HG02642 (cell line): Measurements from ENCODE around the gene CLDN34.

Source experiments
- ATAC-seq: cut with Tn5 transposase; IDR thresholded peaks from one replicate; pipeline ENCODE4 v1.9.1; 2021; ENCODE audit warnings: mild to moderate bottlenecking; ENCODE audit not compliant: unreplicated experiment, poor library complexity

Gene CLDN34, protein sequence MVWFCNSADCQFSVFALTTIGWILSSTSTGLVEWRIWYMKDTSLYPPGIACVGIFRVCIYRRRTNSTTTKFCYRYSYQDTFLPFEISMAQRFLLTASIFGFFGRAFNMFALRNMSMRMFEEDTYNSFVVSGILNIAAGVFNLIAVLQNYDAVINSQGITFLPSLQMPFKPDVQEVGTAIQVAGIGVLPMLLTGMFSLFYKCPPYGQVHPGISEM

DNA sequence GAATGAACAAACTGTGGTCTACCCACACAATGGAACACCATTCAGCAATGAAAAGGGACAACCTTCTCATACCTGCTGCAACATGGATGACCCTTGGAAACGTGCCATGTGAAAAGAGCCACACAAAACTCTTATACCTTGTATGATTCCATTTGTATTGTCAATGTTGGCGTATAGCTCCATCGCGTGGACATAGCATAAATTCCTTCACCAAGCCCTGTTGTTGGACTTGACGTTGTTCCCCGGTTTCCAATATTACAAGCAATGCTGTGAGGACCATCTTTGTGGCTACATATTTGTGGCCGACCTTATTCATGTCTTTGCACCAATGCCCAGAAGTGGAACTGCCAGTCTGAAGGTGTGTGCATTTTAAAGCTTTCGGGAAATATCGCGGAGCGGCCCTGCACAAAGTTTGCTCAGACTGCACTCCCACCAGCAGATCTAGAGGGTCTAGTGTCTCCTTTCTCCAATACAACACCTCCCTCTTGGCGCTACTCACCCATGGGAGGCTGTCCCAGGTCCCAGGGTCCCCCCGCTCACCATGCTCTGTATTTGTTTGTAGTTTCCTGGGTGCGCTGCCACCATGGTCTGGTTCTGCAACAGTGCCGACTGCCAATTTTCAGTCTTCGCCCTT, at the start of gene CLDN34:
Gene CLDN34, plus strand, starts transcription at position 584 of the 634 bp plus-strand sequence. Its CDS starts 0 bp downstream, at position 584.
- ATAC-seq: no peak

DNA sequence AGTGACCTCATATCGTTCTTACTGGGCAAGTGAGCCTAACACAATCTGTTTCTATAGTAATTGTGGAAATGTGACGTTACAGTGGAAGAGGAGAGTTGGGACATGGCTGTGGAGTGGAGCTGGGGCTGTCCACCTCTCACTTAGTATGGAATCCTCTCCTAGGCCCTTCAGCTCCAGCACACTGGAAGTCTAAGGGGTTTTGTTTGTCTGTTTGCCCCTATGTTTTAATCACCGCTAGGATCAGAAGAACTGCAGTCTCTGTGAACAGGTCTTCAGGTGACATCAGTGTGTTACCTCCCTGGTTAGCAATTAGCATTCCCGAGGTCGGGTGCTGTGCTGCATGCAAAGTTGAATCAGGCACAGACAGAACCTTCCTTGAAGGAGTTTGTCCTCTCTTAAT, 49.3 kb upstream of the CLDN34 start:
- ATAC-seq: no peak

DNA sequence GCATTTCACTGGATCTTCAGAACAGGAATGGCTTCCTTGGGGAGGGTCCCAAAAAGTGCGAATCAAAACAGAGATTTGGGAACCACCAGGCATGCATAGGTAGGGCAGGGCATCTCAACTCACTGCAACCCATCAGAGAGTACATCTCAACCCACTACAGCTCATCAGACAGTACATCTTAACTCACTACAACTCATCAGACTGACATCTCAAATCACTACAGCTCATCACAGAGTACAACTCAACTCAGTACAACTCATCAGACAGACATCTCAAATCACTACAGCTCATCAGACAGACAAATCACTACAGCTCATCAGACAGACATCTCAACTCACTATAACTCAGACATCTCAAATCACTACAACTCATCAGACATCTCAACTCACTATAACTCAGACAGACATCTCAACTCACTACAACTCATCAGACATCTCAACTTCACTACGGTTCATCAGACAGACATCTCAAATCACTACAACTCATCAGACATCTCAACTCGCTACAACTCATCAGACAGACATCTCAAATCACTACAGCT, 47.5 kb upstream of the CLDN34 start:
- no peak for ATAC-seq

DNA sequence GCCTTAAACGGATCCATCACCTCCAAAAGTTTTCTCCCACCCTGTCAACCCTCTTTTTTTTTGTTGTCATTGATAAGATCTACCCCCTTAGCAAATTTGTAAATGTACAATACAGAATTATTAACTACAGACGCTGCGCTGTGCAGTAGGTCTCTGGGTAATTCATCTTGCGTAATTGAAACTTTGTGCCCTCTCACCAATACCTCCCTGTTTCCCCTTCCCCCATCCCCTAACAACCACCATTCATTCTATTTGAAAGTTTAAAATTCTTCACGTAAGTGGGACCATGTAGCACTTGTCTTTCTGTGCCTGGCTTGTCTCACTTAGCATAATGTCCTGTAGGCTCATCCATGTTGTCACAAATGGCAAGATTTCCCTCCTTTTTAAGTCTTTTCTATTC, 45.8 kb upstream of the CLDN34 start:
- no peak for ATAC-seq

DNA sequence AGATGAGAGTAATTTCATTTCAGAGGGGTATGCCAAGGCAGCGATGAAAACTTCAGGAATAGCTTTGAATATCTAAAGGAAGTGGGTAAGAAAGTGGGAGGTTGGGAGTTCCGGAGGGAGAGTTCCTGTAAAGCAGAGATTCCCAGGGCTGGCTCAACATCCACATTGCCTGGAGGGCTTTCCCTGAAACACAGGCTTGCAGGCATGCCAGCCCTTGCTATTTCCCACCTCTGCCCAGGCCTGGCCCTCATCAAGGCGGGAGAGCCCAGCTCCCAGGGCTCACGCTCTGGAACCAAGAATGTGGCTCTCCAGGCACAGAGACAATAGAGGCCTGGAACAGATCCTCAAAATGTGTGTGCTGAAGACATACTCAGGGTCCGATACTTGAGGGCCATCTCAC, 43.8 kb upstream of the CLDN34 start:
- ATAC-seq: no peak

DNA sequence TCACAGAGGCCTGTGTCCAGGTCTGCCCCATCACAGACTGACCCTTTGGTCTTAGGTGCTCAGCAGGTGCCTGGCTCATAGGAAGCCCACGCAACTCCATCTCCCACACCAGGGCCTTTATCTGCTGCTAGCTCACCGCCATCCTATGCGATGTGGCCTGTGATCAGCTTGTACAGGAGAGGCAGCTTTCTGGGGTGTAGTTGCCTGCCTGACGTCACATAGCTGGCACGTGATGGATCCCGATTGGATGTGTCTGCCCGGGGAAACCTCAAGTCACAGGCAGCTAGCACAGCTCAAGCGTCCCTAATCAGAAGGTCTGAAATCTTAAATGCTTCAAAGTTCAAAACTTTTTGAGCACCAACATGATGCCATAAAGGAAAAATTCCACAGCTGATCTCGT, 41.2 kb upstream of the CLDN34 start:
- ATAC-seq: no peak

DNA sequence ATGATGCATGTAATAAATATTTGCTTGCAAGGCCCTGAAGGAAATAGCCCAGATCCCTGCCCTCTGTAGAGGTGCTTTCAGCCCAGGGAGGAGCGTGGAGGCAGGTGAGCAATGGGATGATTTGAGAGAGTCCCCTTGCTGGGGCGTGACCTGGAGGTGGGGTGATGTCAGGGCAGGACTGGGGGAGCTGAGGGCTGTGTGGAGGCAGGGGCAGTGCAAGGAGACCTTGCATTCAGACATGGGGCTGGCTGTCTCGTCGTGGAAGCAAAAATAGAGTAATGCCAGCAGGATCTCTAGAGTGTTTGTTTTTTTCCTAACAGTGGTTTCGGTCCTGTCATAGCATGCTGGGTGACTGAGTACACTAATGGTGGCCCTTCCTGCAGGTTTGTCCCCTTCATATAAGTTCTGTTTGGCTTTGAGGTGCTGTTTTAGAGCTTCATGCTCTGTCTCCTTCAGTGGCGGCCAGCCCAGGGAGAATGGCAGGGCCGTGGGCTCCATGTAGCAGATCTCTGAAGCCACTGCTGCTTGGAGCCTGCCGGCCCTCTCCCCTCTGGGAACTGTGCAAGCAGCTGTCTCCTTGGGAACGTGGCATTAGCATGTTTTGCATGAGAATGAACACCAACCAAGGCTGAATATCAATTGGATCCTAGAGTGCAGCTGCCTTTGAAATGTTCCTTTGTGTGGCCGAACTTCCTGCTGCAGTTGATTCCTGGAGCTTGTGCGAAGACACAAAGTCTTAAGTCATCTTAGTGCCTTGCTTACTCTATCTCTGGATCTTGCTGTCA, 39.3 kb upstream of the CLDN34 start:
- no peak for ATAC-seq

DNA sequence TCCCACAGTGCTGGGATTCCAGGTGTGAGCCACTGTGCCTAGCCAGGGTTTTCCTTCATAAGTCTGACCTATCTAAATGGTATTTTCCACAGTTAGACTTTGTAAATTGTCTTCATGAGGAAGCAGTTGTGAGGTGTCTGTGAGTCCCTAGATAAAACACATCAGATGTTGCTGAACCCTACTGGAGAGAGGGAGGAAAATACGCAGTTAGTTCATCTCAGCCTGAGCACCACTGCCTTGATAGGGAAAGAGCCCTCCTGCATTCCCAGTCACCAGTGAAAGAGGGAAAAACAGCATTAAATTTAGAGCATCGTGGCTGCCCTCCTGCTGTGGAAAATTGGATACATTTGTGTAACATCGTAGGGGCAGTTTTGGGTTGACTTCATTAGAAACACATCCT, 31.7 kb upstream of the CLDN34 start:
- no peak for ATAC-seq

DNA sequence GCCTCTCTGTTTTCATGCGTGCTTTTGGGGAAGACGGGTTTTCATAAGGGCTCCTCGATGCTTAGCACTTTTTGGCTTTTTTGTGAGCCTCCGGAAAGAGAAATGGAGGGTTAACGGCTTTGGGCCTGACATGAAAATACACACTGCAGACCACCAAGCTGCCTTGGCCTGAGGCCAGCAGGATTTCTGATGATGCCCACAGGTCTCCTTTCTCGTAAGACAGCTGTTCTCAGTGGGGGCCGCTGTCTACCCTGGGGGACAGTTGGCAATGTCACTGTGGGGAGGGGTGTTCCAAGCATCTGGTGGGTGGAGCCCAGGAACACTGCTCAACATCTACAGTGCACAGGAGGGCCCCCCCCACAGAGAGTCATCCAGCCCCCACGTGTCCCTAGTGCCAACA, 29.4 kb upstream of the CLDN34 start:
- no peak for ATAC-seq

DNA sequence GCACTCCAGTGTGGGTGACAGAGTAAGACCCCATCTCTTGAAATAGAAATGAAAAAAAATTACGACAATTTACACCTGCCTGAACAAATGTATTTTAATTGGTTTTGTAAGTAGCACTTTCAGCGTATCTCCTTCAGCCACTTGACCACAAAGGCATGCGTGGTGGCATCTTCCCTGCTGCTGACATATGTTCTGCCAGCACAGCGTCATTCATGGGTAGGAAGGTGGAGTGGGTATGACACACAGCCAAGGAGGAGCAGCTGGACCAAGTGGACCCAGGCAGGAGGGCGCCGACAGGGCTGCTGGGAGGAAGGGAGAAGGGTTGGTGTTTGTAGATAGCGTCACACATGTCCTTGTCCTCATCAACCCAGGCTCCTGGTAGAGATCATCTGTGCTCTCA, 28.6 kb upstream of the CLDN34 start:
- no peak for ATAC-seq

DNA sequence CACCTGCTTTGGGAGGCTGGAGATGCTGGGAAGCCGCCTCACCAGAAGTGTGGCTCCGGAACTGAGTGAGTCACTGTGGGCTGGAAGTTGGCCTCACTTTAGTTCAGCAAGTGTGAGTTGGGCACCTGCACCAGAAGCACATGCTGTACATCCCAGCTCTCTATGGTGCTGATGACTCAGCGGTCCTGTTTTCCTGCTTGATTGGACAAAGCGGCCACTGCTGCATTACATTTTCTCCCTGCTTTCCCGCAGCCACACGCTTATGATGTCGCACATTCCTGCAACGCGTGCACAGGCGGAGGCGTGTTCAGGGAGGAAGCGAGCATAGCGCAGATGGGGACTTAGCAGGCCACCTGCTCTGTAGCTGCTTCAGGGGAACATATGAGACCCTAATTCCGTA, 26.7 kb upstream of the CLDN34 start:
- ATAC-seq: no peak

DNA sequence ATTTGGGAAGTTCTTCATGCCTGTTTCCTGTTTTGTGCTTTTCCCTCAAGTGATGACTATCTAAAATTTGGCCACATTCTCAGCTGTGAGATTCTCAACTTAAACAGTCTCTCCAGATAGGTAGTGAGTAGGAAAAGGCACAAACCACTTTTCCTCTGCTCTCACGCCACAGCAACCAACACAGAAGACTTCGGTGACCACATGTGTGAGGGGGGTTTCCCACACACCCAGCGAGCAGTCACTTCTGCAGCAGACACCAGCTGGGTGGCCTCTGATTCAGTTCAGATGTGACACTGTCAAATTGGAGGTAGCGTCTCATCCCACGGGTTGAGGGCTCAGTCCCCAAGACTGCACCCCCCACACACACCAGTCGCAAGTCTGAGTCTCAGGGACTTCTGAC, 25.1 kb upstream of the CLDN34 start:
- peak; percentile 93 for ATAC-seq

DNA sequence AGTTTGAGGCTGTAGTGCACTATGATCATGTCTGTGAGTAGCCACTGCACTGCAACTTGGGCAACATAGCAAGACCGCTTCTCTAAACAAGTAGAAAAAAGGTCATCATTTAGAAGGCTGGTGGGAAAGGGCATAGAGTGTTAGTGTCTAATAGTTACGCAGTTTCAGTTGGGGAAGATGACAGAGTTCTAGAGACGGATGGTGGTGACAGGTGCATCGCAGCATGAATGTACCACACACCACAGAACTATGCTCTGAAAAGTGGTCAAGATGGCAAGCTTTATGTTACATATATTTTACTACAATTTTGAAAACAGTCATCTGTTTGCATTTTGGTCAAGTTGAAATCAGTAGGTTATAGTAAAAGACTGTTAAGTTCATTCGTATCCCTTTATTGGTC, 23.7 kb upstream of the CLDN34 start:
- no peak for ATAC-seq

DNA sequence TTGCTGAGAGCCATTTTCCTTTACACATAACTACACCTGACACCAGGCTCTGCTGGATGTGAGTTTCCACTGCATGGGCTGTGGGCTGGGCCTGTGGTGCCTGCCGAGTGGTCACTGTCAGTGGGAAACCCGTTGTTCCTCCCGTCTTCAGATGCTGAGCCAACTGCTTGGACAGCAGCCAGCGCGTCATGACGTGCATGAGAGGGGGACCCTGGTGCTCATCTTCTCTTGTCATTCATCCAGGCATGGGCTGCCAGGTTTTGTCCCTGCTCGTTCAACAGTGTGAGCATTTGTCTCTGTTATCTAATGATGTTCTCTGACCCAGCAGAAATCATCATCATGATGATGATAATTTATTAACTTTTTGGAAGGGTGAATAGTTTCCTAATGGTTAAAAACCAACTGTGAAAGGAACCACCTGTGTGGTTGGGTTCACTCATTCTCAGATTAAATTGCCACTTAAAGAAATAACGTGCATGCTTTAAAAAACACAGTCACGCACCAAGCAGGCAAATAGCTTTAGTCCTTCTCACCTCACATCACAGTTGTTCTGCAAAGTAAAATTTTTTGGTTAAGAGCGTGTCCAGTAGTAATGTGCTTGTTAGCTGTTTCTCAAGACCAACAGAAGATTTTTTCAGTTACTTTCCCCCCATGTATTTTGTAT, 19.9 kb upstream of the CLDN34 start:
- ATAC-seq: no peak

DNA sequence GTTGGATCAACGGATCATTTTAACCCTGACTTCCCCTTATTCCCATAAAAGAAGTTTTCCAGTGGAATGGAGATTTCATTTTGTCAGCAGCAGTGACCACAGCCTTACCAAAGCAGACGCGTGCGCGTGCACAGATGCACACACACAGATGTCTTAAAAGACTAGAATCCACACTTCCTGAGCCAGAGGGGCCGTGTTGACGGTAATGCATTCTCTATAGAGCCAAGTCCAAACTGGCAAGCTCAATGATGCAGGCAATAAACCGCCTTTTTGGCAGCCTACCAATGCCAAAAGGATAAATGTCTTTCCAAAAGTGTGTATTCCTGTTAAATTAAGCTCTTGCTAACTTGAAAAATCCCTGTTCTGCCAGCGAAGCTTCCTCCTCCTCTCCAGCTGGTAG, 18.8 kb upstream of the CLDN34 start:
- ATAC-seq: no peak

DNA sequence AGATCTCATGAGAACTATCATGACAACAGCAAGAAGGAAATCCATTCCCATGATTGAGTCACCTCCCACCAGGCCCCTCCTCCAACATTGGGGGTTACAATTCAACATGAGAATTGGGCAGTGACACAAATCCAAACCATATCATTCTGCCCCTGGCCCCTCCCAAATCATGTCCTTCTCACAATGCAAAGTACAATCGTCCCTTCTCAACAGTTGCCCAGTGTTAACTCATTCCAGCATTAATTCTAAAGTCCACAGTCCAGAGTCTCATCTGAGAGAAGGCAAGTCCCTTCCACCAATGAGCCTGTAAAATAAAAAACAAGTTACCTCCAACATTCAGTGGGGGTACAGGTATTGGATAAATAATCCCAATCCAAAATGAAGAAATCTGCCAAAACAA, 14.9 kb upstream of the CLDN34 start:
- ATAC-seq: no peak

DNA sequence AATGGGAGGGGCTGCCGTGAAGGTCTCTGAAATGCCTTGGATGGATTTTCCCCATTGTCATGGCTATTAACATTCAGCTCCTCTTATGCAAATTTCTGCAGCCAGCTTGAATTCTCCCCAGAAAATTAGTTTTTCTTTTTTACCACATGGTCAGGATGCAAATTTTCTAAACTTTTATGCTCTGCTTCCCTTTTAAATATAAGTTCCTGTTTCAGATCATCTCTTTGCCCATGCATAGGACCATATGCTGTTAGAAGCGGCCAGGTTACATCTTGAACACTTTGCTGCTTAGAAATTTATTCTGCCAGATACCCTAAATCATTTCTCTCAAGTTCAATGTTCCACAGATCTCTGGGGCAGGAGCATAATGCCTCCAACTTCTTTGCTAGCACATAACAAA, 13.8 kb upstream of the CLDN34 start:
- no peak for ATAC-seq

DNA sequence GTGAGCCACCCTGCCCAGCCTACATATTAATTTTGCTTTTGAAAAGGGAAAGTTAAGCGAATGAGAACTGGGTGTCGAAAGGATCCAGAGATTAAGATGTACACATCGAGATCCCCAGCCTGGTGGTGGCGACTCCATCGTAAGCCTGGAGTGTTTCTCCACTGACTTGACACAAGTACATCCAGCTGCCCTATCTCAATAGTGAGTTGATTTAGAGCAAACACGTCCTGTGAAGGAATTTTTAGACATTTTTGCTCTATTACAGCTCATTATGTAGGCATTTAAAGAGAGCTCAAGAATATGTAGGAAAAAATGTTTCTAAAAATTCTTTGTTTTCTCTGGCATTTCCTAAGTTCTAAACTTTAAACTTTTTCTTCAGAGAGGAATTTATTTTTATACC, 11.7 kb upstream of the CLDN34 start:
- no peak for ATAC-seq

DNA sequence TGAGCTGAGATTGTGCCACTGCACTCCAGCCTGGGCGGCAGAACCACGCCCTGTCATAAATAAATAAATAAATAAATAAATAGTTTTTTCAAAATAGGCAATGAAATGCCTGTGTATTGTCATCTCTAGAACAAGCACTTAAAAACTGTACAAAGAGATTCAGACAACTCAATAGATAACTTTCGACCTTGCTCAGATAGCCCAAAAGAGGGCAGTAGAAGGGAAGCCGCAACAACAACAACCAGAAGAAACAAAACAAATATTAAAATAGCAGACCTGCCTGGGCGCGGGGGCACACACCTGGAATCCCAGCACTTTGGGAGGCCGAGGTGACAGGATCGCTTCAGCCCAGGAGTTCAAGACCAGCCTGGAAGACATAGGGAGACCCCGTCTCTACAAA, 9.4 kb upstream of the CLDN34 start:
- ATAC-seq: no peak

DNA sequence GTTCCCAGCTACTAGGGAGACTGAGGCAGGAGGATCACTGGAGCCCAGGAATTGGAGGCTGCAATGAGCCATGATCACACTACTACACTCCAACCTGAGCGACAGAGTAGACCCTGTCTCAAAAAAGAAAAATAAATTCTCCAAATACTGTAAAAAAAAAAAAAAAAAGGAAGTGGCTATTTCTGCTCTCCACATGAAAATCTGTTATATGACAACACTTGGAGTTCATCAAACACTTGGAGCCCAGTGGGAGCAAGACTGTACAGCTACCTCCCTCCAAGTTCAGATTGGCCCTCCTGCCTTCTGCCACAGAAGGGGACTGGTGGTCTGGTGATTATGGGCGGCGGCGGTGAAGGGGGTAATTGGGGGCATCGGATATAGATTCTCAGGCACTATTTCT, 9.0 kb upstream of the CLDN34 start:
- no peak for ATAC-seq

DNA sequence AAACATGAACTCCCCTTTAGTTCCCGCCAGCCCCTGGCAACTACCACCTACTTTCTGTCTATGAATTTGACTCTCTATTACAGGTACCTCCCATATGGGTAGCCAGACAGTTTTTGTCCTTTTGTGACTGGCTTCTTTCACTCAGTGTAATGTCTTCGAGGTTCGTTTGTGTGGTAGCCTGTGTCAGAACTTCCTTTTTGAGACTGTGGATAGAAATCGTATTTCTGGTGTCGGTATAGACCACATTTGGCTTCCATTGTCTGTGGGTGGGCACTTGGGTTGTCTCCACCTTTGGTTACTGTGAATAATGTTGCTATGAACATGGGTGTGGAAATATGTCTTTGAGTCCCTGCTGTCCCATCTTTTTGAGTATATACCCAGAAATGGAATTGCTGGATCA, 5.4 kb upstream of the CLDN34 start:
- no peak for ATAC-seq
